Effector memory CD4-positive, alpha-beta T cell (primary cell): Measurements from ENCODE around the gene TSPAN4.

Experiments
- DNase-seq, 3 donors: peaks; one replicate each; pipeline ENCODE4 v3.0.0-alpha.2; 2020
- H3K27ac ChIP-seq: 2 replicates; pipeline ENCODE4 v1.7.0; 2013; ENCODE audit warnings: mild to moderate bottlenecking, low read length, moderate library complexity; ENCODE audit not compliant: insufficient read depth, poor library complexity, severe bottlenecking
- H3K27me3 ChIP-seq: replicated peaks from 2 replicates; pipeline ENCODE4 v1.7.0; 2013; ENCODE audit warnings: mild to moderate bottlenecking, low read length; ENCODE audit not compliant: insufficient read depth, control insufficient read depth, poor library complexity, severe bottlenecking
- H3K36me3 ChIP-seq: 2 replicates; pipeline ENCODE4 v1.7.0; 2013; ENCODE audit warnings: mild to moderate bottlenecking, low read length, moderate library complexity; ENCODE audit not compliant: control insufficient read depth, insufficient read depth
- H3K4me1 ChIP-seq: 2 replicates; pipeline ENCODE4 v1.7.0; 2013; ENCODE audit warnings: low read length, mild to moderate bottlenecking; ENCODE audit not compliant: control insufficient read depth, insufficient read depth, poor library complexity, severe bottlenecking
- H3K4me3 ChIP-seq: 2 replicates; pipeline ENCODE4 v1.7.0; 2013; ENCODE audit warnings: low read length, low read depth, mild to moderate bottlenecking; ENCODE audit not compliant: insufficient read depth, poor library complexity, severe bottlenecking
- H3K9me3 ChIP-seq: 2 replicates; pipeline ENCODE4 v1.7.0; 2013; ENCODE audit warnings: mild to moderate bottlenecking, low read length, moderate library complexity; ENCODE audit not compliant: control insufficient read depth

The TSPAN4 gene

DNA sequence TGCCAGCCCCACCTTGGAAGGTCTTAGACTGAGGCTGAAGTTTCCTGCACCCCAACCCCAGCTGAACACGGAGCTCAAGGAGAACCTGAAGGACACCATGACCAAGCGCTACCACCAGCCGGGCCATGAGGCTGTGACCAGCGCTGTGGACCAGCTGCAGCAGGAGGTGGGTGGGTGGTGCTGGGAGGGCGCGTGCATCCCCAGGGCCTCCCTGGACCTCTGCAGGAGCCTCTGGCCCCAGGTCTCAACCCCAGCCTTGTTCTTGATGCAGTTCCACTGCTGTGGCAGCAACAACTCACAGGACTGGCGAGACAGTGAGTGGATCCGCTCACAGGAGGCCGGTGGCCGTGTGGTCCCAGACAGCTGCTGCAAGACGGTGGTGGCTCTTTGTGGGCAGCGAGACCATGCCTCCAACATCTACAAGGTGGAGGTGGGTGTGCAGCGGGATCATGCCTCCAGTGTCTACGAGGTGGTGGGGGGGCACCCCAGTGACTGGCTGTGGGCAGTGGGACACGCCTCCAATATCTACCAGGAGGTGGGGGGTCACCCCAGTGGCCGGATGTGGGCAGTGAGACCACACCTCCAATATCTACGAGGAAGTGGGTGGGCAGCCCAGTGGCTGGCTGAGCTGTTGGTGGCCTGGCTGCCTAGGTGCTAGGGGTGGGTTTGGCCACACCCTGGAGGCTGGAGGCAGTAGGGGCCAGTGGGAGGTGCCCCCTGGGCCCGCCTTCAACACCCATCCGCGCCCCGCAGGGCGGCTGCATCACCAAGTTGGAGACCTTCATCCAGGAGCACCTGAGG lies 5.3 kb upstream of the TSPAN4 start:
- Histone ChIP-seq H3K27me3 (peaks cover under 1% of the 10 kb centered on the region), H3K27ac (no peak overlapping the region), H3K36me3 (peaks cover 13% of the 10 kb centered on the region), H3K9me3 (no peaks in the 10 kb centered on the region), H3K4me1 (peaks cover 15% of the 10 kb centered on the region), H3K4me3 (no peak overlapping the region)
- DNase-seq: no peak

DNA sequence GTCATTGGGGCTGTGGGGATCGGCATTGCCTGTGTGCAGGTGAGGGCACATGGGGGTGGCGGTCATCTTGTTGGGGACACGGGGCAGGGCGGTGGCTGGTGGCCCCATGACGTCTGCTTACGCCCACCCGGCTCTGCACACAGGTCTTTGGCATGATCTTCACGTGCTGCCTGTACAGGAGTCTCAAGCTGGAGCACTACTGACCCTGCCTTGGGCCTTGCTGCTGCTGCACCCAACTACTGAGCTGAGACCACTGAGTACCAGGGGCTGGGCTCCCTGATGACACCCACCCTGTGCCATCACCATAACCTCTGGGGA lies 4.7 kb upstream of the TSPAN4 start:
- Histone ChIP-seq H3K9me3 (no peaks in the 10 kb centered on the region), H3K4me1 (peaks cover 13% of the 10 kb centered on the region), H3K4me3 (no peak overlapping the region), H3K27me3 (no peaks in the 10 kb centered on the region), H3K27ac (no peak overlapping the region), H3K36me3 (peaks cover 13% of the 10 kb centered on the region)
- no peak for DNase-seq

DNA sequence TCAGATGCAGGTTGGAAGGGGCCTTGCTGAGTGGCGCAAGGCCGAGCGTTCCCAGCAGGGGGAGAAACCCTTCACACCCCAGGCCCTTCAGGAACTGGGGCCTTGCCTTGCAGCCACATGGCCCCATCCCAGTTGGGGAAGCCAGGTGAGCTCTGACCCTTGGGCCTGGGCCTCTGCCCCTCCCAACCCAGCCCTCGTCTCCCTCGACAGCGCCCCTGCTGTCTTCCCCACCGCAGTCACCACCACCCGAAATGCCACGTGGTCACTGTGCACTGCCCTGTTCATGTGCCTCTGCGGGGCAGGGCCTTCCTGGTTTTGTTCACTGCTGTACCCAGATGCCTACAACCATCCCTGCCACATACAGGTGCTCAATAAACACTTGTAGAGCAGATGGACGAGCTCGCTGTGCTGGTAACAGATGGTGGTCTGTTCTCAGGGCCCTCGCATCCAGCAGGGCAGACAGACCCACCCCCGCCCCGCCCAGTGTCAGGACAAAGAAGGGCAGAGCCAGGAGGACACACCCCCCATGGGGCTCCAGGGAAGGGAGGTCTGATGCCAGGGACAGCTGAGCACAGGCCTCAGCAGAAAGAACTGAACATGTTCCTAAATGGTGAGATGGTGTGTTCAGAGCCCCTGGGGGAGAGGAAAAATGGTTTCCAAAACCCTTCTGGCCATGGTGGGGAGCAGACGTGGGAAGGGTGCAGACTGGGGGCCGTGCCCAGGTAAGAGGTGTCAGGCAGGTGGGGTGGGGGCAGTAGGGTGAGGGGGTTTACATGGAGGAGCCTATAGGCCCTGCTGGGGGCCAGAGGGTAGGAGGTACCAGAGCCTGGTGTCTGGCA lies 4.0 kb upstream of the TSPAN4 start:
- peaks cover 13% of the 10 kb centered on the region for H3K36me3 ChIP-seq
- peaks cover 15% of the 10 kb centered on the region for H3K4me1 ChIP-seq
- no peaks in the 10 kb centered on the region for H3K9me3 ChIP-seq
- DNase-seq: no peak
- H3K27ac ChIP-seq: no peak overlapping the region
- no peaks in the 10 kb centered on the region for H3K27me3 ChIP-seq
- no peak overlapping the region for H3K4me3 ChIP-seq

DNA sequence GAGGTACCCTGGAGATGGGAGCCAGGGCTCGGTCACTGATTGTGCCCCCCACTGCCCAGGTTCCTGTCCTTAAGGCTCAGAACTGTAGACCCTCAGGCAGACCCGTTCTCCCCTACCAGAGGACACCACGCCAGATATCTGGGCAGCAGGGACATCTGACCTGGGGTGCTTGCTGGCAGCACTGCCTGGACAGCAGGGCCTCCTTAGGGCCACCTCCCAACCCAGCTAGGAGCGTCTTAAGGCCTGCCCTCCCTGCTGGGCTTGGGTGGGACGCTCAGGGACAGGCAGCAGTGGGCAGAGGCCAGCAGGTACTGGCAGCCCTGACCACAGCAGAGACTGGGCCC lies 3.4 kb upstream of the TSPAN4 start:
- no peak overlapping the region for H3K4me3 ChIP-seq
- H3K27ac ChIP-seq: no peak overlapping the region
- H3K27me3 ChIP-seq: no peaks in the 10 kb centered on the region
- peaks cover 19% of the 10 kb centered on the region for H3K4me1 ChIP-seq
- H3K9me3 ChIP-seq: no peaks in the 10 kb centered on the region
- H3K36me3 ChIP-seq: peaks cover 13% of the 10 kb centered on the region
- DNase-seq: no peak

DNA sequence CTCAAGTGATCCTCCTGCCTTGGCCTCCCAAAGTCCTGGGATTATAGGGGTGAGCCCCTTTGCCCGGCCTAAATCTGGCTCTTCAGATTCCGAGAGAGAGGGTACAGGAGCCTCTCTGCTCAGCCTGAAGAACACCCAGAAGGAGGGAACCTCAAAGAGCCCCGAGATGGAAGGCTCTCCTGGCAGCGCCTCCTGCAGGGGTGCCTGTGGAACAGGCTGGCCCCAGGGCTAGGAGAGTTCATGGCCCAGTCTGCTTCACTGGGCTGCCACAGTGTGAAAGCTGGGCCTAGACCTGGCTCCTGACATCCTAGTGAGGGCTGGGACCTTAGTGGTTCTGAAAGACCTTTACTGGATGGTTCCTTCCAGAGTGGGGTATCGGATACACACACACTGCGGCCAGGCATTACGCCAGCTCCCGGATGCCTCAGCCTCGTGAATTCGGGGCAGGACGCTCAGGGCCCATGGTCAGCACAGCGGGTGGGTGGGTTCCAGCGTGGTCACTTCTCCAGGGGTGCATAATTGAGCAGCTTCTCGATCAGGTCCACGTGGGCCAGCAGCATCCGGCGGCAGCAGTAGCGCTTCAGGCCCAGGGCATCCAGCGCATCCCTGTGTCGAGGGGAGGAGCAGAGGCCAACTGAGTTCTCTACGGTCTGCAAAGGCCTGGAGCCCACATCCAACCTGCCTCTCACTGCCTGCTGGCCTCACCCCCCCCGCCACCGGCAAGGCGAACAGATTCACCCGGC lies 2.6 kb upstream of the TSPAN4 start:
- H3K9me3 ChIP-seq: no peaks in the 10 kb centered on the region
- H3K27ac ChIP-seq: no peak overlapping the region
- peaks cover 13% of the 10 kb centered on the region for H3K36me3 ChIP-seq
- no peak for DNase-seq
- no peaks in the 10 kb centered on the region for H3K27me3 ChIP-seq
- H3K4me3 ChIP-seq: no peak overlapping the region
- peaks cover 19% of the 10 kb centered on the region for H3K4me1 ChIP-seq

DNA sequence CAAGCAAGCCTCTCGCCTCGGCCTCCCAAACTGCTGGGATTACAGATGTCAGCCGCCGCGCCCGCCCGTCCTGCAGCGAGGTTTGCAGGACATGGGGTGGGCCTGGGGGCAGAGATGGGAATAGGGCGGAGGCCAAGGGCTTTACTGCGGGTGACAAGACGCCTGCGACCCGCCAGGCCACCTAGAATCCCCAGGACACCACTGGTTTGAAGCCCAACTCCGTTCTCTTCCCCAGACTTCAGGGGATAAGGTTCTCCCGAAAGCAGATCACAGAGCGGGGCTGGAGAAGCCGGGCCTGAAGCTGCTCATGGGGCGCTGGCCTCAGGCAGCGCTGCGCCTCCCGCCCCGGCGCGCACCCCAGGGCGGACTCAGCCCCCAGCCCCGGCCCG lies 677 bp upstream of the TSPAN4 start:
- H3K36me3 ChIP-seq: peaks cover 13% of the 10 kb centered on the region
- peak overlapping the region; percentile 60 for H3K4me3 ChIP-seq
- H3K9me3 ChIP-seq: no peaks in the 10 kb centered on the region
- DNase-seq: no peak
- H3K4me1 ChIP-seq: peaks cover 19% of the 10 kb centered on the region
- H3K27ac ChIP-seq: peak overlapping the region; percentile 83
- no peaks in the 10 kb centered on the region for H3K27me3 ChIP-seq

DNA sequence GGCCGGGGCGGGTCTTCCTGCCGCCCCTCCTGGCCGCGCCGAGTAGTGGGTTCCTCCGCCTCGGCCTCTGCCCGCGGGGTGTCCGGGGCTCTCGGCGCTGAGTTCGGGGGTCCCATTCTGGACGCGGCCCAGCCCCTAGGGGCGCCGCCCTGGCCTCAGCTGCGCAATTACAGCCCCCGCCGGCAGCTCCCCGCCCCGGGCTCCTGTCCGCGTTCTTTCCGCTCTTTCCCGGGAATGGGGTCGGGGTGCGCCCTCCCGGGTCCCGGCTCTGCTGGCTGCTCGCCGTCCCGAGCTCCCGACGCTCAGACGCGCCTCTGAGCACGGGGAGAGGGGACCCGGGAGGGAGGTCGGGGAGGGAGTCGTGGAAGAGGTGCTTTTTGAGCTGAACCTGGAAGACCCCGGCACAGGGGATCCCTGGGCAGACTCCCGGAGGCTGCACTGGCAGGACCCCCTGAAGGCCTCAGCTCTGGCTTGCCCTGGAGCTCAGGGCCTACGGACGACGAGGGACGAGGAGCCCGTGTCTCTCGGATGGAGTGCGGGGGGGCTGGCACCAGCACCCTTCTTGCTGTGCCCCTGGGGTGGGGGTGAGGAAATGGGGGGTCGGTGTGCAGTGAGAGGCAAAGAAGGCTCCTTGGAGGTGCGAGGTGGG lies 558 bp downstream of the TSPAN4 start:
- Histone ChIP-seq H3K4me1 (peaks cover 20% of the 10 kb centered on the region), H3K27ac (no peak overlapping the region), H3K9me3 (no peaks in the 10 kb centered on the region), H3K27me3 (no peaks in the 10 kb centered on the region), H3K4me3 (peak overlapping the region; percentile 60), H3K36me3 (peaks cover 10% of the 10 kb centered on the region)
- no peak for DNase-seq

DNA sequence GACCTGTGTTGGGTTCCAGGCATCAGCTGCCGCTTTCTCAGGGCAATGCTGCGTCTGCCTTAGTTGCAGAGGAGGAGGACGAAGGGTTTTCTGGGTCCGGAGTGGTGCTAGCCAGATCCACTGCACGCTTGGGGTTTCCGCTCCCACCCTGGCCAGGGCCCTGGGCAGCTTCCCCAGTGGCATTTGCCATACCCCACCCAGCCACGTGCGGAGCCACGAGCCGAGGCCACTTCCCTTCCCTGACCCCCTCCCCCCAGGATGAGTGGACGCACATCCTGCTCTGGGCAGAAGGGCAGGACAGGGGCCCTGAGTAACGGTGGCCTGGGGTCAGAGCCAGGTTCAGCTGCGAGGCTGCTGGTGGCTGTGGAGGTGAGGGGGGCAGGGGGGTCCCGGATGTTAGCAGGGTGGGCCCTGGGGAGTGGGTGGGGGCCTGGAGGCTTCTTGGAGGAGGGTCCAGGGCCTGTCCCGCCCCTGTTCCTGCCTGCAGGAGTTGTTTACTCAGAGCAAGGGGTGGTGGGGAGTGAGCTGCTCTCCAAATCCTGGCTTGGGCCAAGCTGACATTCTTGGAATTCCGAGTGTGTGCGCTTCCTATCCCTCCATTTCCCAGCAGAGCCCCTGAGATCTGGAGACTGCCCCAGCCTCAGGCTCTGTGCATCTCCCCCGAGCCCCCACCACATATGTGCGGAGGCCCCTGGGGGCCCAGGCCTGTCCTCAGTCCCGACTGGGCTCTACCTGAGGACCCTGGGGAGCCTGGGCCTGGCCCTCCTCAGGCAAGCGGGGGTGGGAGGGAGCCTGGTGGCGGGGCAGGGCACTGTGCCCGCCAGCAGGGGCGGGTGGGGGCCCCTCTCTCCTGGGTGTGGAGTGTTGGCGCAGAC lies 1.4 kb downstream of the TSPAN4 start:
- peaks cover 28% of the 10 kb centered on the region for H3K4me1 ChIP-seq
- H3K27me3 ChIP-seq: peaks cover 7% of the 10 kb centered on the region
- DNase-seq: no peak
- no peaks in the 10 kb centered on the region for H3K9me3 ChIP-seq
- no peak overlapping the region for H3K27ac ChIP-seq
- peaks cover 10% of the 10 kb centered on the region for H3K36me3 ChIP-seq
- H3K4me3 ChIP-seq: peak overlapping the region; percentile 60
